HTR-8/SVneo (cell line): ENCODE results near the gene MAPK10.

ENCODE experiments used
- DNase-seq: peaks from one replicate; pipeline ENCODE4 v3.0.0; 2011; ENCODE audit warnings: low spot score, mixed read lengths; ENCODE audit not compliant: insufficient read length
- FAIRE-seq: peaks from 2 replicates; lab custom pipeline; 2011; peaks lifted over from hg19 to GRCh38; lab: Jason Lieb, UNC

MAPK10 gene

GRCh38 chr4:85952972-85953650, 406.7 kb downstream of the MAPK10 start:
- FAIRE-seq (no peak), DNase-seq (no peak)

DNA sequence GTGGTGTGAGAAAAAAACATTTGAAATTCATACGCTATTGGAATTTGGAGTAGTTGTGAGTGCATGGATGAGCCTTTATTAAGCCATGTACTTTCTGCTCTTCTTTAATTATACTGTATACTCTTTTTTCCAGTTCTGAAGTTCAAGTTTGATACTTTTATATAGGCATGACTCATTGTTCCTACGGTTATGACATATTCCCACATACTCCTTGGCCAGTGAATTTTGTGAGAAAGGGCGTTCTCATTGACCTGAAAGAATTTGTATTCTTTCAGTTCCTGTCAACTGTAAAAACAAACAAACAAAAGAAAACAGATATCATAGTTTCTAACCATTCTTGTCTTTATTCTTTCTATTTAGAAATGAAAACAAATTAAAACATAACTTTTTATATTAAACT, 407.3 kb downstream of the MAPK10 start:
- FAIRE-seq (no peak), DNase-seq (no peak)

DNA sequence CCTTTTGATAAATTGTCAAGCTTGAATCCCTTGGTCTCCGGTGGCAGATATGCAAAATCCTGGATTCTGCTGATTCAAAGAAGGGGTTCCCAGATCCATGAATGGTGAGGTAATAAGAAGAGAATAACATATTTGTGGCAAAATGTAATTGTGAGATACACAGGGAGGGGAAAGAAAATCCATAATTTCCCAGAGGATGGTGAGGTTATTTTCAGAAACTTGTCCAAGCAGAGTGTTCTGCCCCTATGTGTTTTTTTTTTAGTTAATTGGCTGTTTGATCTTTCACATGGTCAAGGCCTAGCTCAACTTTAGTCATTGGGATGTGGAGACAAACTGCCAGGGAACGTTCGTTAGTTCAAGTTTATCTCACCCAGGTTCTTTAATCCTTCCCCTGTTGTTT, 408.8 kb downstream of the MAPK10 start:
- no peak for FAIRE-seq

DNA sequence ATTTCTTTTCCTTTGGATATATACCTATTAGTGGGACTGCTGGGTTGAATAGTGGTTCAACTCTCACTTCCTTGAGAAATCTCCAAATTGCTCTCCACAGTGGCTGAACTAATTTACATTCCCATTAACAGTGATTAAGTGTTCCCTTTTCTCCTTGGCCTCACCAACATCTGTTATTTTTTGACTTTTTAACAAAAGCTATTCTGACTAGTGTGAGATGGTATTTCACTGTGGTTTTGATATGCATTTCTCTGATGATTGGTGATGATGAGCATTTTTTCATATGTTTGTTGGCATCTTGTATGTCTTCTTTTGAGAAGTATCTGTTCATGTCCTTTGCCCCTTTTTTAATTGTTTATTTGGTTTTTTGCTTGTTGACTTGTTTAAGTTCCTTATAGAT, 413.0 kb downstream of the MAPK10 start:
- no peak for FAIRE-seq
- no peak for DNase-seq

More for the DNA sequence above, 408.8 kb downstream of the MAPK10 start:
- no peak for DNase-seq

DNA sequence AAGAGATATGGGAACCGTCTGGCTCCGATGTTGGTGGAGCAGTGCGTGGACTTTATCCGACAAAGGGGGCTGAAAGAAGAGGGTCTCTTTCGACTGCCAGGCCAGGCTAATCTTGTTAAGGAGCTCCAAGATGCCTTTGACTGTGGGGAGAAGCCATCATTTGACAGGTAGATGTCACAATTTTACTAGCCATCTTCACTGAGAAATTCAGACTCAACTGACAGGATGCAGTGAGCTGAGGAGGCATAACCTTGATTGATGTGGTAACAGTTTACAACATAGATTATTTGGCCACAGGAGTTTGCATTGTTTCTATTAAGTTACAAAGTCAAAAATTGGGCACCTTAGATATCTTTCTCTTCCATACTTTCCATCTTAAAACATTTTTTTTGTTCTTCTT, 417.7 kb downstream of the MAPK10 start:
- FAIRE-seq (no peak), DNase-seq (no peak)

DNA sequence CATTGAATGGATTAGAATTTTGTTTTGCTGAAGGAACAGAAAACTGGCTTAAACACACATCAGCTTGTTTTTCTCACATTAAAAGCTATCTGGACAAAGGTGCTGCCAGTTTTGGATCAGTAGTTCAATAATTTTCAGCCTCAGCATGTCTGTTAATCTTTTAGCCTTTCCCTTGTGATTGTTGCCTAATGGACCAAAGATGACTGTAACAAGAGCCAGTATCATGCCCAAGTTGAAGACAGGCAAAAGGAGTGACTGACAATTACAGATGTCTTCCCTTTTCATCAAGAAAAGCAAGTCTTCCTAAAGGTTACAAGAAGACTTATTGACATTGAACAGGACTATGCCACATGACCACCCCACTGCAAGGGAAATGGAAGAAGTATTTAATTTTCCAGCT, 419.7 kb downstream of the MAPK10 start:
- FAIRE-seq = no peak
- DNase-seq = no peak
